OCI-LY3 (cell line): ENCODE data around the gene PTPN3.

Source experiments
- CTCF ChIP-seq: fragments of 200-600, 300-600 bp; sonication (generic); IDR thresholded peaks from 2 replicates; pipeline ENCODE4 v1.5.1; 2014; ENCODE audit warnings: antibody characterized with exemption, low read length, low read depth
- EZH2phosphoT487 ChIP-seq: fragments of 200-600 bp; shearing (Covaris generic); IDR thresholded peaks from 2 replicates; pipeline ENCODE4 v1.6.1; 2018; ENCODE audit warnings: antibody characterized with exemption, mixed run types, low read depth

GRCh38 chr9:109387856-109388255 lies 110.3 kb downstream of the PTPN3 start:
- TF ChIP-seq CTCF (no peak), EZH2phosphoT487 (no peak)
